K562 (cell line): ENCODE data around the gene LAMA5. TPM values are rescaled to one million over a fixed set of nuclear protein-coding genes. Genes with fewer than 3 reads are reported as not detected.
A peak's percentile ranks its signal among the peaks of the same experiment; 100 is the strongest.

ENCODE experiments used
- BRCA1 ChIP-seq, 2 experiments: fragments of 450-650 bp in 1 of 2; sonication (generic) in 1 of 2; formaldehyde crosslinking in 1 of 2; IDR thresholded peaks; 2 replicates each; pipeline versions ENCODE4 v1.5.0 to v1.6.1; 2017 to 2020; ENCODE audit warnings: mild to moderate bottlenecking in 1 of 2, missing genetic modification reagents in 1 of 2
- MTA2 ChIP-seq: fragments of 450-650 bp; IDR thresholded peaks from 2 replicates; pipeline ENCODE4 v1.6.1; 2016; ENCODE audit warnings: low read depth
- POLR2H ChIP-seq: IDR thresholded peaks from 2 replicates; pipeline ENCODE4 v1.6.1; 2016; ENCODE audit warnings: missing genetic modification characterization, low read depth, mild to moderate bottlenecking, control low read depth, missing compliant biosample characterization, moderate library complexity
- RBM39 ChIP-seq: fragments of 200-400 bp; formaldehyde crosslinking; optimal IDR thresholded peaks from 2 replicates; pipeline ENCODE3; 2018; ENCODE audit warnings: low read depth, low read length
- TAL1 ChIP-seq: fragments of 450-650 bp; IDR thresholded peaks from 2 replicates; pipeline ENCODE4 v1.6.1; 2016; ENCODE audit warnings: mild to moderate bottlenecking
- ZNF75A ChIP-seq: fragments of 450-650 bp; formaldehyde crosslinking; IDR thresholded peaks from 2 replicates; pipeline ENCODE4 v1.4.0; 2020; ENCODE audit warnings: mild to moderate bottlenecking
- ZNF778 ChIP-seq: fragments of 450-650 bp; formaldehyde crosslinking; IDR thresholded peaks from 2 replicates; pipeline ENCODE4 v1.4.0; 2020; ENCODE audit warnings: mild to moderate bottlenecking, moderate library complexity
- polyA plus RNA-seq, 8 experiments: library from polyadenylated mRNA; depleted of rRNA in 4 of 8; stranded (reverse) in 5 of 8; unstranded in 3 of 8; fragments of >200 nt; fragmentation: Nextera tagmentation in 2 of 8; fragmentation: Illumina TruSeq in 1 of 8; extraction: Ambion mirVana in 2 of 8; extraction: Trizol in 1 of 8; gene quantifications; 2 replicates each; pipeline versions ENCODE4 v1.2.1 to v1.2.3, GENCODE V29; 2011 to 2014; ENCODE audit warnings: inconsistent platforms in 1 of 8, missing spikeins in 1 of 8
- total RNA-seq, 7 experiments: library from RNA; depleted of rRNA in 6 of 7; stranded (reverse); fragments of >200 nt in 6 of 7; fragmentation: Illumina TruSeq in 2 of 7; extraction: Trizol in 2 of 7; gene quantifications; 2 replicates each; pipeline versions ENCODE4 v1.2.1 to v1.2.3, GENCODE V29; 2011 to 2021; ENCODE audit warnings: low replicate concordance in 1 of 7
- TF ChIP-seq, protein P1 (sequence below), 2 experiments: fragments of 150-350 bp in 1 of 2; IDR thresholded peaks; 2 replicates each; pipeline ENCODE4 v1.6.1; 2012 to 2016; ENCODE audit warnings: low read depth in 2 of 2, low read length in 2 of 2, mild to moderate bottlenecking in 1 of 2, moderate library complexity in 1 of 2
- TF ChIP-seq, protein P2 (sequence below): sonication (generic); formaldehyde crosslinking; IDR thresholded peaks from 2 replicates; pipeline ENCODE4 v1.8.0; 2022; ENCODE audit warnings: mild to moderate bottlenecking, missing genetic modification reagents
- TF ChIP-seq, protein P3 (sequence below): fragments of 450-650 bp; IDR thresholded peaks from 2 replicates; pipeline ENCODE4 v1.6.1; 2014; ENCODE audit warnings: low read depth, mild to moderate bottlenecking, moderate library complexity, borderline replicate concordance
- TF ChIP-seq, protein P4 (sequence below): fragments of 200-800 bp; sonication (Bioruptor generic); IDR thresholded peaks from 2 replicates; pipeline ENCODE4 v1.6.1; 2017; ENCODE audit warnings: missing genetic modification characterization, missing compliant biosample characterization

Gene LAMA5
- total and polyA plus RNA-seq, 9 of the 15 experiments (the other 6 are each of a cell fraction or from before 2014, with no cell fraction given) = 0.31 to 101 (median 7.8) TPM

DNA sequence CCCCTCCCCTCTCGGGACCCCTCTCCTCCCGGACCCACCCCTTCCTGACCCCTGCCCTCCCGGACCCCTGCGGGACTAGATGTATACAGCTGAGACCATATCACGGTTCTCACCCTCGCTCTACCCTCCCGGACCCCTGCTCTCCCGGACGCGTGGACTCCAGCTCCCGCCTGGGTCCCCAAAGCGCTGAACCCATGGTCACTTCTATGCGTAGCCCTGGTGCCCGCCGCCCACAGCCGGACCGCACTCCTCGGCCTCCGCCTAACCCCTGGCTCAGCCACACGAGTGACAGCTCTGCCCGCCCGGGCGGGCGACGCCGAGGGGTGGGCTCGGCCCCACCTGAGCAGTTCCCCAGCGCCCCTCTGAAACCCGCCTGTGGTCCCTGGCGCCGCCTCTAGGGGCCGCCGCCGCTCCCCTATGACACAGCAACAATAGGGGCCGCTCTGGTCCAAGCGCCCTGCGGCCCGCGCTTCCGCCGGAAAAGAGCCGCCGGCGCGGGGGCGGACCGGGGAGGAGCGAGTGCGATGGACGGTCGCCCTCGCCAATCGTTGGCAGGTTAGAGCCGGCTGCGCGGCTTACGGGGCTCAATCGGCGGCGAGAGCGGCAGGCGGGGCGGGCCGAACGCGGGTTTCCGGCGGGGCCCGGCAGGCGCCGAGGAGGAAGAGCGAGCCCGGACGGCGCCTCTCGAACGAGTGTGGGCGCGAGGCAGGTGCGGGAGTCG, 64.6 kb downstream of the LAMA5 start, which contains the start of gene ADRM1 (continued):
- TF ChIP-seq, protein P1, sequence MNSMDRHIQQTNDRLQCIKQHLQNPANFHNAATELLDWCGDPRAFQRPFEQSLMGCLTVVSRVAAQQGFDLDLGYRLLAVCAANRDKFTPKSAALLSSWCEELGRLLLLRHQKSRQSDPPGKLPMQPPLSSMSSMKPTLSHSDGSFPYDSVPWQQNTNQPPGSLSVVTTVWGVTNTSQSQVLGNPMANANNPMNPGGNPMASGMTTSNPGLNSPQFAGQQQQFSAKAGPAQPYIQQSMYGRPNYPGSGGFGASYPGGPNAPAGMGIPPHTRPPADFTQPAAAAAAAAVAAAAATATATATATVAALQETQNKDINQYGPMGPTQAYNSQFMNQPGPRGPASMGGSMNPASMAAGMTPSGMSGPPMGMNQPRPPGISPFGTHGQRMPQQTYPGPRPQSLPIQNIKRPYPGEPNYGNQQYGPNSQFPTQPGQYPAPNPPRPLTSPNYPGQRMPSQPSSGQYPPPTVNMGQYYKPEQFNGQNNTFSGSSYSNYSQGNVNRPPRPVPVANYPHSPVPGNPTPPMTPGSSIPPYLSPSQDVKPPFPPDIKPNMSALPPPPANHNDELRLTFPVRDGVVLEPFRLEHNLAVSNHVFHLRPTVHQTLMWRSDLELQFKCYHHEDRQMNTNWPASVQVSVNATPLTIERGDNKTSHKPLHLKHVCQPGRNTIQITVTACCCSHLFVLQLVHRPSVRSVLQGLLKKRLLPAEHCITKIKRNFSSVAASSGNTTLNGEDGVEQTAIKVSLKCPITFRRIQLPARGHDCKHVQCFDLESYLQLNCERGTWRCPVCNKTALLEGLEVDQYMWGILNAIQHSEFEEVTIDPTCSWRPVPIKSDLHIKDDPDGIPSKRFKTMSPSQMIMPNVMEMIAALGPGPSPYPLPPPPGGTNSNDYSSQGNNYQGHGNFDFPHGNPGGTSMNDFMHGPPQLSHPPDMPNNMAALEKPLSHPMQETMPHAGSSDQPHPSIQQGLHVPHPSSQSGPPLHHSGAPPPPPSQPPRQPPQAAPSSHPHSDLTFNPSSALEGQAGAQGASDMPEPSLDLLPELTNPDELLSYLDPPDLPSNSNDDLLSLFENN (IDR thresholded peaks at IDR 0.05; ENCODE audit: low read depth in 2 of 2, low read length in 2 of 2) = no peak
- no peak for TF ChIP-seq RBM39
- TF ChIP-seq ZNF778 = no peak
- TF ChIP-seq BRCA1 (IDR thresholded peaks at IDR 0.05) = no peak
- no peak for TF ChIP-seq BRCA1 (CRISPR knock-in tag; IDR thresholded peaks at IDR 0.05)
- TF ChIP-seq, protein P2, sequence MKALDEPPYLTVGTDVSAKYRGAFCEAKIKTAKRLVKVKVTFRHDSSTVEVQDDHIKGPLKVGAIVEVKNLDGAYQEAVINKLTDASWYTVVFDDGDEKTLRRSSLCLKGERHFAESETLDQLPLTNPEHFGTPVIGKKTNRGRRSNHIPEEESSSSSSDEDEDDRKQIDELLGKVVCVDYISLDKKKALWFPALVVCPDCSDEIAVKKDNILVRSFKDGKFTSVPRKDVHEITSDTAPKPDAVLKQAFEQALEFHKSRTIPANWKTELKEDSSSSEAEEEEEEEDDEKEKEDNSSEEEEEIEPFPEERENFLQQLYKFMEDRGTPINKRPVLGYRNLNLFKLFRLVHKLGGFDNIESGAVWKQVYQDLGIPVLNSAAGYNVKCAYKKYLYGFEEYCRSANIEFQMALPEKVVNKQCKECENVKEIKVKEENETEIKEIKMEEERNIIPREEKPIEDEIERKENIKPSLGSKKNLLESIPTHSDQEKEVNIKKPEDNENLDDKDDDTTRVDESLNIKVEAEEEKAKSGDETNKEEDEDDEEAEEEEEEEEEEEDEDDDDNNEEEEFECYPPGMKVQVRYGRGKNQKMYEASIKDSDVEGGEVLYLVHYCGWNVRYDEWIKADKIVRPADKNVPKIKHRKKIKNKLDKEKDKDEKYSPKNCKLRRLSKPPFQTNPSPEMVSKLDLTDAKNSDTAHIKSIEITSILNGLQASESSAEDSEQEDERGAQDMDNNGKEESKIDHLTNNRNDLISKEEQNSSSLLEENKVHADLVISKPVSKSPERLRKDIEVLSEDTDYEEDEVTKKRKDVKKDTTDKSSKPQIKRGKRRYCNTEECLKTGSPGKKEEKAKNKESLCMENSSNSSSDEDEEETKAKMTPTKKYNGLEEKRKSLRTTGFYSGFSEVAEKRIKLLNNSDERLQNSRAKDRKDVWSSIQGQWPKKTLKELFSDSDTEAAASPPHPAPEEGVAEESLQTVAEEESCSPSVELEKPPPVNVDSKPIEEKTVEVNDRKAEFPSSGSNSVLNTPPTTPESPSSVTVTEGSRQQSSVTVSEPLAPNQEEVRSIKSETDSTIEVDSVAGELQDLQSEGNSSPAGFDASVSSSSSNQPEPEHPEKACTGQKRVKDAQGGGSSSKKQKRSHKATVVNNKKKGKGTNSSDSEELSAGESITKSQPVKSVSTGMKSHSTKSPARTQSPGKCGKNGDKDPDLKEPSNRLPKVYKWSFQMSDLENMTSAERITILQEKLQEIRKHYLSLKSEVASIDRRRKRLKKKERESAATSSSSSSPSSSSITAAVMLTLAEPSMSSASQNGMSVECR (CRISPR knock-in tag) = no peak
- no peak; the same call in 1 of the 2 replicates for TF ChIP-seq MTA2
- no peak for TF ChIP-seq ZNF75A (CRISPR knock-in tag)
- TF ChIP-seq, protein P3, sequence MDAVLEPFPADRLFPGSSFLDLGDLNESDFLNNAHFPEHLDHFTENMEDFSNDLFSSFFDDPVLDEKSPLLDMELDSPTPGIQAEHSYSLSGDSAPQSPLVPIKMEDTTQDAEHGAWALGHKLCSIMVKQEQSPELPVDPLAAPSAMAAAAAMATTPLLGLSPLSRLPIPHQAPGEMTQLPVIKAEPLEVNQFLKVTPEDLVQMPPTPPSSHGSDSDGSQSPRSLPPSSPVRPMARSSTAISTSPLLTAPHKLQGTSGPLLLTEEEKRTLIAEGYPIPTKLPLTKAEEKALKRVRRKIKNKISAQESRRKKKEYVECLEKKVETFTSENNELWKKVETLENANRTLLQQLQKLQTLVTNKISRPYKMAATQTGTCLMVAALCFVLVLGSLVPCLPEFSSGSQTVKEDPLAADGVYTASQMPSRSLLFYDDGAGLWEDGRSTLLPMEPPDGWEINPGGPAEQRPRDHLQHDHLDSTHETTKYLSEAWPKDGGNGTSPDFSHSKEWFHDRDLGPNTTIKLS = peak; percentile 81
- no peak for TF ChIP-seq TAL1
- TF ChIP-seq, protein P4, sequence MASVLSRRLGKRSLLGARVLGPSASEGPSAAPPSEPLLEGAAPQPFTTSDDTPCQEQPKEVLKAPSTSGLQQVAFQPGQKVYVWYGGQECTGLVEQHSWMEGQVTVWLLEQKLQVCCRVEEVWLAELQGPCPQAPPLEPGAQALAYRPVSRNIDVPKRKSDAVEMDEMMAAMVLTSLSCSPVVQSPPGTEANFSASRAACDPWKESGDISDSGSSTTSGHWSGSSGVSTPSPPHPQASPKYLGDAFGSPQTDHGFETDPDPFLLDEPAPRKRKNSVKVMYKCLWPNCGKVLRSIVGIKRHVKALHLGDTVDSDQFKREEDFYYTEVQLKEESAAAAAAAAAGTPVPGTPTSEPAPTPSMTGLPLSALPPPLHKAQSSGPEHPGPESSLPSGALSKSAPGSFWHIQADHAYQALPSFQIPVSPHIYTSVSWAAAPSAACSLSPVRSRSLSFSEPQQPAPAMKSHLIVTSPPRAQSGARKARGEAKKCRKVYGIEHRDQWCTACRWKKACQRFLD (CRISPR knock-in tag) = 0 out of 2 replicates have a peak, but pooled peaks have one; percentile 27
- TF ChIP-seq POLR2H (tag) = 0 out of 2 replicates have a peak, but pooled peaks have one; percentile 11
